ENCODE data around the gene TBX22.
"Not testable (repeated sequence)": the region's sequence is repeated elsewhere in the genome, so short reads cannot be mapped to it uniquely, and the experiment has no call there.

- not testable (repeated sequence) for TF ChIP-seq CTCF (IDR thresholded peaks at IDR 0.05; ENCODE audit: low read depth, low read length); POLR2A (IDR thresholded peaks at IDR 0.05; ENCODE audit: extremely low read depth, insufficient read length); MYC (IDR thresholded peaks at IDR 0.05; ENCODE audit: low read depth, low read length)
These were observed 61.1 kb downstream of the TBX22 start for GRCh38 chrX:80075625-80076024.
